GM12878 (cell line): ENCODE data around the gene JPT1. TPM values are rescaled to one million over a fixed set of nuclear protein-coding genes. Genes with fewer than 3 reads are reported as not detected.
"Not testable (repeated sequence)": the region's sequence is repeated elsewhere in the genome, so short reads cannot be mapped to it uniquely, and the experiment has no call there.

Source experiments
- ATAC-seq: fragments of 200-7000 bp; cut with Tn5 transposase; 3 replicates; pipeline ENCODE4 v1.9.1; 2020; ENCODE audit warnings: mild to moderate bottlenecking, moderate library complexity
- BruUV-seq: library from RNA; stranded (reverse); fragments of 400-500 nt; replicated peaks from 2 replicates; lab custom pipeline; 2021; lab: Mats Ljungman, UMichigan
- CTCF ChIA-PET: fragments of 300-600 bp; sonication (Branson Sonifier 250); formaldehyde crosslinking; extraction: SDS; loops from one replicate; lab custom pipeline; 2021; ENCODE audit warnings: inconsistent platforms; lab: Yijun Ruan, JAX
- POLR2A ChIA-PET: fragments of 350-600 bp; formaldehyde crosslinking; extraction: SDS; loops from one replicate; lab custom pipeline; 2021; ENCODE audit warnings: inconsistent platforms; lab: Charles Lee
- RAD21 ChIA-PET: fragments of 300-600 bp; sonication (Branson Sonifier 250); formaldehyde crosslinking; loops from one replicate; lab custom pipeline; 2023; ENCODE audit warnings: antibody characterized with exemption; ENCODE audit not compliant: unreplicated experiment; lab: Charles Lee
- SMC1A ChIA-PET: fragments of 300-600 bp; sonication (Branson Sonifier 250); formaldehyde crosslinking; loops from one replicate; lab custom pipeline; 2023; ENCODE audit not compliant: unreplicated experiment, uncharacterized antibody; lab: Charles Lee
- DNase-seq: peaks from one replicate; pipeline ENCODE4 v3.0.0-alpha.2; 2011; ENCODE audit warnings: low read depth, low spot score
- FAIRE-seq: peaks from 3 replicates; lab custom pipeline; 2011; peaks lifted over from hg19 to GRCh38; lab: Jason Lieb, UNC
- H2AFZ ChIP-seq: 2 replicates; pipeline ENCODE4 v1.6.0; 2011; ENCODE audit warnings: low read depth, low read length, control low read depth; ENCODE audit not compliant: control insufficient read depth
- H3K27ac ChIP-seq: 2 replicates; pipeline ENCODE4 v1.5.1; 2011; ENCODE audit warnings: control low read depth; ENCODE audit not compliant: control insufficient read depth, insufficient read depth
- H3K27me3 ChIP-seq, 2 experiments: replicated peaks in 1 of 2; 2 replicates each; pipeline versions ENCODE4 v1.6.0 to v1.6.1; 2011; ENCODE audit warnings: low read length in 1 of 2; ENCODE audit not compliant: control insufficient read depth in 2 of 2, insufficient read depth in 2 of 2
- H3K36me3 ChIP-seq, 2 experiments: 2 replicates each; pipeline ENCODE4 v1.5.1; 2011; ENCODE audit warnings: low read length in 1 of 2; ENCODE audit not compliant: control insufficient read depth in 2 of 2, insufficient read depth in 2 of 2
- H3K4me1 ChIP-seq: 2 replicates; pipeline ENCODE4 v1.6.1; 2011; ENCODE audit warnings: mild to moderate bottlenecking, low read length, moderate library complexity, mixed read lengths; ENCODE audit not compliant: control insufficient read depth, insufficient read depth
- H3K4me2 ChIP-seq: 2 replicates; pipeline ENCODE4 v1.6.0; 2011; ENCODE audit warnings: control low read depth; ENCODE audit not compliant: control insufficient read depth, insufficient read depth
- H3K4me3 ChIP-seq: fragments of 200-600 bp; sonication (generic); 2 replicates; pipeline ENCODE4 v1.5.1; 2016
- H3K79me2 ChIP-seq: 2 replicates; pipeline ENCODE4 v1.6.0; 2011; ENCODE audit warnings: low read length; ENCODE audit not compliant: control insufficient read depth, insufficient read depth
- H3K9ac ChIP-seq: 2 replicates; pipeline ENCODE4 v1.8.0; 2011; ENCODE audit warnings: low read length, control low read depth, mixed read lengths; ENCODE audit not compliant: control insufficient read depth, insufficient read depth
- H3K9me3 ChIP-seq: replicated peaks from 3 replicates; pipeline ENCODE4 v1.5.1; 2011; ENCODE audit warnings: mild to moderate bottlenecking, low read length; ENCODE audit not compliant: control insufficient read depth, insufficient read depth
- H4K20me1 ChIP-seq: 2 replicates; pipeline ENCODE4 v1.6.0; 2011; ENCODE audit not compliant: control insufficient read depth, insufficient read depth
- E4F1 ChIP-seq: fragments of 450-650 bp; IDR thresholded peaks from 2 replicates; pipeline ENCODE4 v1.6.1; 2018; ENCODE audit warnings: borderline replicate concordance, mild to moderate bottlenecking; ENCODE audit not compliant: partially characterized antibody
- HDGF ChIP-seq: fragments of 450-650 bp; IDR thresholded peaks from 2 replicates; pipeline ENCODE4 v1.6.1; 2016; ENCODE audit warnings: antibody characterized with exemption
- MLLT1 ChIP-seq: fragments of 450-650 bp; IDR thresholded peaks from 2 replicates; pipeline ENCODE4 v1.6.1; 2016; ENCODE audit warnings: mild to moderate bottlenecking
- MTA2 ChIP-seq: fragments of 450-650 bp; IDR thresholded peaks from 2 replicates; pipeline ENCODE4 v1.6.1; 2016; ENCODE audit warnings: low read depth, mild to moderate bottlenecking, moderate library complexity
- NBN ChIP-seq: fragments of 450-650 bp; IDR thresholded peaks from 2 replicates; pipeline ENCODE4 v1.6.1; 2016
- PKNOX1 ChIP-seq: fragments of 450-650 bp; IDR thresholded peaks from 2 replicates; pipeline ENCODE4 v1.6.1; 2016; ENCODE audit warnings: mild to moderate bottlenecking
- ZBTB33 ChIP-seq: fragments of 450-650 bp; IDR thresholded peaks from 2 replicates; pipeline ENCODE4 v1.6.1; 2017; ENCODE audit warnings: mild to moderate bottlenecking
- ZBTB40 ChIP-seq: fragments of 450-650 bp; IDR thresholded peaks from 2 replicates; pipeline ENCODE4 v1.6.1; 2016; ENCODE audit warnings: mild to moderate bottlenecking, moderate library complexity, borderline replicate concordance
- WGBS: methylation state at CpG from one replicate; pipeline ENCODE4 v1.1.6; 2016; ENCODE audit warnings: low lambda C conversion rate; ENCODE audit not compliant: insufficient replicate concordance, insufficient coverage; ENCODE audit errors: missing lambda C conversion rate; 5-methylcytosine and 5-hydroxymethylcytosine counted together
- in situ Hi-C: fragments of 300-500 bp; cut with MboI; formaldehyde crosslinking; loops from 9 replicates; pipeline ENCODE4 v1.14.3; 2018; ENCODE audit warnings: mixed read lengths
- intact Hi-C: fragments of 100-400 bp; cut with micrococcal nuclease; formaldehyde crosslinking; loops from one replicate; pipeline ENCODE4 v1.14.2; 2022; ENCODE audit not compliant: unreplicated experiment
- polyA plus RNA-seq, 11 experiments: library from polyadenylated mRNA; depleted of rRNA in 4 of 11; unstranded in 6 of 11; stranded (reverse) in 5 of 11; fragments of >200 nt; fragmentation: Nextera tagmentation in 4 of 11; fragmentation: Illumina TruSeq in 1 of 11; extraction: Ambion mirVana in 4 of 11; extraction: Trizol in 1 of 11; gene quantifications; 1 replicate in 1 of 11; 2 replicates in 10 of 11; pipeline versions ENCODE4 v1.2.1 to v1.2.3, GENCODE V29; 2011 to 2016; ENCODE audit warnings: inconsistent platforms in 2 of 11, missing spikeins in 2 of 11, low read depth in 1 of 11
- total RNA-seq, 4 experiments: library from RNA; depleted of rRNA in 3 of 4; stranded (reverse); fragments of >200 nt in 3 of 4; fragmentation: Illumina TruSeq in 1 of 4; extraction: Trizol in 1 of 4; gene quantifications; 2 replicates each; pipeline versions ENCODE4 v1.2.1 to v1.2.3, GENCODE V29; 2013 to 2021

Gene JPT1
- total and polyA plus RNA-seq, 10 of the 15 experiments (the other 5 are each of a cell fraction or from before 2014, with no cell fraction given): 79.7 to 651 (median 323) TPM

GRCh38 chr17:75132018-75133000 is 22.0 kb downstream of the JPT1 start:
- peaks cover 14% of the 10 kb centered on the region for H3K4me1 ChIP-seq
- in situ Hi-C loops, DNase-seq, H3K27me3 ChIP-seq, H3K9me3 ChIP-seq, intact Hi-C loops, FAIRE-seq, H3K36me3 ChIP-seq, ATAC-seq, H4K20me1 ChIP-seq: not testable (repeated sequence)
- ChIA-PET RAD21 (interaction anchor here (1.0 to 4.7 kb wide), 9 partner anchors 15 to 171 kb away, joined by 3 to 70 read pairs (median 7); no protein-coding TSS in a partner anchor), SMC1A (interaction anchor here (0.6 to 6.1 kb wide), 9 partner anchors 17 to 1359 kb away, joined by 3 to 77 read pairs (median 4); partner anchors contain the start of gene MRPL58), POLR2A (interaction anchor here (0.6 to 6.2 kb wide), 12 partner anchors 9 to 170 kb away, joined by 3 to 53 read pairs (median 4); partner anchors contain the start of gene ARMC7), CTCF (interaction anchor here (0.6 to 9.3 kb wide), 18 partner anchors 13 to 171 kb away, joined by 3 to 167 read pairs (median 4); partner anchors contain the start of gene NUP85)
- peak overlapping the region; percentile 75 for H3K9ac ChIP-seq
- peak overlapping the region; percentile 90 for H2AFZ ChIP-seq
- 61% methylated on average over 37 of the region's 40 CpGs for WGBS
- H3K4me3 ChIP-seq: peak overlapping the region; percentile 74
- TF ChIP-seq ZBTB40 (peak; percentile 60), MLLT1 (peak; percentile 99), PKNOX1 (peak; percentile 18; the same call in 1 of the 2 replicates), NBN (peak; percentile 74; the same call in 1 of the 2 replicates), E4F1 (peak; percentile 19), ZBTB33 (peak; percentile 81; the same call in 1 of the 2 replicates), HDGF (peak; percentile 83), MTA2 (0 out of 2 replicates have a peak, but pooled peaks have one; percentile 8)
- H3K4me2 ChIP-seq: peak overlapping the region; percentile 94
- TSS peak; percentile 53 for BruUV-seq
- H3K27ac ChIP-seq: peak overlapping the region; percentile 82
- peaks cover 21% of the 10 kb centered on the region for H3K79me2 ChIP-seq
